NB4 (cell line): Measurements from ENCODE around the gene PTPRD.

ENCODE experiments used
- DNase-seq: peaks from one replicate; pipeline ENCODE4 v3.0.0; 2010; ENCODE audit warnings: low read depth
- H3K4me3 ChIP-seq: one replicate; pipeline ENCODE4 v1.5.1; 2011; ENCODE audit warnings: mild to moderate bottlenecking, low read depth, low read length, moderate library complexity
- MYC ChIP-seq: IDR thresholded peaks from 2 replicates; pipeline ENCODE4 v1.6.1; 2011; ENCODE audit warnings: low read depth, low read length
- POLR2A ChIP-seq: IDR thresholded peaks from 2 replicates; pipeline ENCODE4 v1.6.1; 2011; ENCODE audit warnings: mild to moderate bottlenecking; ENCODE audit not compliant: insufficient read length; ENCODE audit errors: extremely low read depth
- TF ChIP-seq, protein P1 (sequence below): IDR thresholded peaks from 2 replicates; pipeline ENCODE4 v1.6.1; 2011; ENCODE audit warnings: low read depth, low read length
- TF ChIP-seq, protein P2 (sequence below): IDR thresholded peaks from one replicate; pipeline ENCODE4 v1.5.1; 2012; ENCODE audit warnings: low read depth, low read length

The PTPRD gene

DNA sequence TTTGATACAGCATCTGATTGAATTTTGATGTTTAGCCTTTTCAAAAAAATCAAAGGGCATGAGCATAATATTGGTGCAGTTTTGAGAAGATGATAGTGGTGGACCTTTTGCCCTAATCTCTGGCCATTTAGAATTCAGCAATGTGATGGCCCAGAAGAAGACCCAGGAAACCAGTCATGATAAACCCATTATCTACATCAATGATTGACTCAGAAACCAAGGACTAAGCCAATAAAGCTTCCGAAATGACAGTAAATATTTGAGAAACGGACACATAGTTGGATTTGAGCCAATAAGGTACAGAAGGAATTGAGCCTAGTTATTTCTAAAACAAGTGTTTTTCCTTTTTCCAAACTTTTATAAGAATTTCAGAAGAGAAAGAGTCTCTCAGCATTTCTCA lies 1654.4 kb downstream of the PTPRD start:
- TF ChIP-seq MYC = no peak
- TF ChIP-seq, protein P1, sequence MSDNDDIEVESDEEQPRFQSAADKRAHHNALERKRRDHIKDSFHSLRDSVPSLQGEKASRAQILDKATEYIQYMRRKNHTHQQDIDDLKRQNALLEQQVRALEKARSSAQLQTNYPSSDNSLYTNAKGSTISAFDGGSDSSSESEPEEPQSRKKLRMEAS = no peak
- TF ChIP-seq, protein P2, sequence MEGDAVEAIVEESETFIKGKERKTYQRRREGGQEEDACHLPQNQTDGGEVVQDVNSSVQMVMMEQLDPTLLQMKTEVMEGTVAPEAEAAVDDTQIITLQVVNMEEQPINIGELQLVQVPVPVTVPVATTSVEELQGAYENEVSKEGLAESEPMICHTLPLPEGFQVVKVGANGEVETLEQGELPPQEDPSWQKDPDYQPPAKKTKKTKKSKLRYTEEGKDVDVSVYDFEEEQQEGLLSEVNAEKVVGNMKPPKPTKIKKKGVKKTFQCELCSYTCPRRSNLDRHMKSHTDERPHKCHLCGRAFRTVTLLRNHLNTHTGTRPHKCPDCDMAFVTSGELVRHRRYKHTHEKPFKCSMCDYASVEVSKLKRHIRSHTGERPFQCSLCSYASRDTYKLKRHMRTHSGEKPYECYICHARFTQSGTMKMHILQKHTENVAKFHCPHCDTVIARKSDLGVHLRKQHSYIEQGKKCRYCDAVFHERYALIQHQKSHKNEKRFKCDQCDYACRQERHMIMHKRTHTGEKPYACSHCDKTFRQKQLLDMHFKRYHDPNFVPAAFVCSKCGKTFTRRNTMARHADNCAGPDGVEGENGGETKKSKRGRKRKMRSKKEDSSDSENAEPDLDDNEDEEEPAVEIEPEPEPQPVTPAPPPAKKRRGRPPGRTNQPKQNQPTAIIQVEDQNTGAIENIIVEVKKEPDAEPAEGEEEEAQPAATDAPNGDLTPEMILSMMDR = no peak
- no peak overlapping the region for H3K4me3 ChIP-seq
- no peak for DNase-seq

DNA sequence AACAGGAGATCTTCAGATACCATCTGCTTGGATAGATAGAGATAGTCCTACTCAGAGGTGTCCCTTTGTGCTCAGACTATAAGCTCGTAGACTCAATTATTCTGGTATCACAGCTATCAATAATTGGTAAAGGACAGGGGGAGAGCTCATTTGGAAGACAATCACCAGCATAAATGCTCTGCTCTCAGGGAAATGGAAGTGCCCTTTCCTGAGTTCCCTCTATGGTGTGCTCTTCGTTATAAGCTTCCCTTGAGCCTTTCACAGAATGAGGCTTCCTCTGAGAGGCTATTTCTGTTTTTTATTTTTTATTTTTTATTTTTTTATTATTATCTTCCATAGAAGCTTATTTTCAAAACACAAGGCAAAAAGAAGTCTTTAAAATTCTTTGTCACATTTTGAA lies 1657.5 kb downstream of the PTPRD start:
- TF ChIP-seq POLR2A = no peak
- TF ChIP-seq, protein P1 = no peak
- H3K4me3 ChIP-seq = no peak overlapping the region
- no peak for DNase-seq

- TF ChIP-seq POLR2A = no peak
- TF ChIP-seq, protein P1 = no peak
- TF ChIP-seq, protein P2 = no peak
- no peak for TF ChIP-seq MYC
- no peak overlapping the region for H3K4me3 ChIP-seq
- DNase-seq = no peak
These were observed 1666.3 kb downstream of the PTPRD start for GRCh38 chr9:8946461-8946860.

DNA sequence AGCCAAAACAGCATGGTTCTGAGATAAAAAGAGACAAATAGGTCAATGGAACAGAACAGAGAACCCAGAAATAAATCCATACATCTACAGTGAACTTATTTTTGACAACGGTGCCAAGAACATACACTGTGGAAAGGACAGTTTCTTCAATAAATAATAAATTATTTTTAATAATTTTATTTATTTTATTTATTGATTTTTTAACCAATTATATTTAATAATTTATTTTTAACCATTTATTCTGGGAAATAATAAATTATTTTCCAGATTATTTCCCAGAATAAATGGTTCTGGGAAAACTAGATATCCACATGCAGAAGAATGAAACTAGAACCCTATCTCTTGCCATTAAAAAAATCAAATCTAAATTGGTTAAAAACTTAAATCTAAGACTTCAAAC lies 1669.4 kb downstream of the PTPRD start:
- TF ChIP-seq MYC (no peak), POLR2A (no peak)
- TF ChIP-seq, protein P2 = no peak
- TF ChIP-seq, protein P1 = no peak
- no peak overlapping the region for H3K4me3 ChIP-seq

GRCh38 chr9:8940650-8941049 lies 1672.2 kb downstream of the PTPRD start:
- TF ChIP-seq, protein P1 = no peak
- TF ChIP-seq MYC (no peak), POLR2A (no peak)
- TF ChIP-seq, protein P2 = no peak
- H3K4me3 ChIP-seq = no peak overlapping the region
- no peak for DNase-seq

More for the DNA sequence above, 1669.4 kb downstream of the PTPRD start:
- no peak for DNase-seq

DNA sequence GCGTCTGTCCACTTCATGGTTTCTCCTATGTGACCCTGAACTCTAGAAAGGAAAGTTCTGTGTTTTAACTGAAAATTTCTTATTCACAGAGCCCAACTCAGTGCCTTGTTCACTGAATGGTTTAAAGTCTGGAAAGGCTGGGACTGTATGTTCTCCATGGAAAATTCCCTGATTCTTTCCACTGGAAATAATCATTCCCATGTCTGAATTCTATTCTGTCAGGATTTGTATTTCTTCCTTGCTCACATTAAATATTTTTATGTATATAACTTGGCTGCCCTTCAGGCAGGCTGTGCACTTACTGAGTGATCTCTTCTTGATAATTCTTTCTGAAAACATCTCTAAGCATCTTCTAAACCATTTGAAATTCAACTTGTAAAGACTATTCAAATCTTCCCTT lies 1686.3 kb downstream of the PTPRD start:
- no peak for DNase-seq
- no peak overlapping the region for H3K4me3 ChIP-seq
- TF ChIP-seq, protein P2 = no peak
- TF ChIP-seq, protein P1 = no peak
- TF ChIP-seq POLR2A (no peak), MYC (no peak)
